Keratinocyte (primary cell): ENCODE results near the gene CDX2. TPM values are rescaled to one million over a fixed set of nuclear protein-coding genes. Genes with fewer than 3 reads are reported as not detected.

ENCODE experiments used
- DNase-seq: peaks from one replicate; pipeline ENCODE4 v3.0.0-alpha.2; 2011; ENCODE audit warnings: low read depth, missing footprints, low spot score
- FAIRE-seq: peaks from 2 replicates; lab custom pipeline; 2011; peaks lifted over from hg19 to GRCh38; lab: Jason Lieb, UNC
- H2AFZ ChIP-seq: 2 replicates; pipeline ENCODE4 v1.6.0; 2012; ENCODE audit warnings: low read length, control low read depth, inconsistent platforms; ENCODE audit not compliant: control insufficient read depth
- H3K27ac ChIP-seq: 2 replicates; pipeline ENCODE4 v1.5.1; 2011; ENCODE audit warnings: low read length; ENCODE audit not compliant: control insufficient read depth, insufficient read depth
- H3K27me3 ChIP-seq: 3 replicates; pipeline ENCODE4 v1.6.0; 2011; ENCODE audit warnings: low read length; ENCODE audit not compliant: control insufficient read depth, insufficient read depth; ENCODE audit errors: extremely low read depth
- H3K36me3 ChIP-seq, 2 experiments: 2 replicates in 1 of 2; 3 replicates in 1 of 2; pipeline ENCODE4 v1.5.1; 2011; ENCODE audit warnings: low read length in 2 of 2, mild to moderate bottlenecking in 1 of 2; ENCODE audit not compliant: control insufficient read depth in 2 of 2, insufficient read depth in 2 of 2; ENCODE audit errors: extremely low read depth in 1 of 2
- H3K4me1 ChIP-seq: 3 replicates; pipeline ENCODE4 v1.5.1; 2011; ENCODE audit warnings: low read length; ENCODE audit not compliant: control insufficient read depth, insufficient read depth; ENCODE audit errors: extremely low read depth
- H3K4me2 ChIP-seq: 3 replicates; pipeline ENCODE4 v1.6.0; 2011; ENCODE audit warnings: low read depth, low read length; ENCODE audit not compliant: control insufficient read depth, insufficient read depth; ENCODE audit errors: extremely low read depth
- H3K4me3 ChIP-seq, 3 experiments: fragments of 200-600 bp in 1 of 3; sonication (generic) in 1 of 3; 2 replicates in 2 of 3; 3 replicates in 1 of 3; pipeline ENCODE4 v1.5.1; 2011 to 2016; ENCODE audit warnings: low read length in 3 of 3, mild to moderate bottlenecking in 3 of 3, control low read depth in 2 of 3, inconsistent platforms in 1 of 3, low read depth in 1 of 3, mixed read lengths in 1 of 3, mixed run types in 1 of 3, moderate library complexity in 1 of 3; ENCODE audit not compliant: control insufficient read depth in 2 of 3, insufficient read depth in 2 of 3; ENCODE audit errors: extremely low read depth in 1 of 3
- H3K79me2 ChIP-seq: 2 replicates; pipeline ENCODE4 v1.6.0; 2012; ENCODE audit warnings: low read length; ENCODE audit not compliant: control insufficient read depth, insufficient read depth
- H3K9ac ChIP-seq: 3 replicates; pipeline ENCODE4 v1.6.0; 2011; ENCODE audit warnings: low read length; ENCODE audit not compliant: control insufficient read depth, insufficient read depth; ENCODE audit errors: extremely low read depth
- H3K9me1 ChIP-seq: 3 replicates; pipeline ENCODE4 v1.6.0; 2011; ENCODE audit warnings: low read length; ENCODE audit not compliant: control insufficient read depth, insufficient read depth; ENCODE audit errors: extremely low read depth
- H3K9me3 ChIP-seq: 2 replicates; pipeline ENCODE4 v1.5.1; 2012; ENCODE audit warnings: low read depth, low read length; ENCODE audit not compliant: control insufficient read depth
- H4K20me1 ChIP-seq: 3 replicates; pipeline ENCODE4 v1.6.0; 2011; ENCODE audit warnings: low read length; ENCODE audit not compliant: control insufficient read depth, insufficient read depth; ENCODE audit errors: extremely low read depth
- EZH2 ChIP-seq: IDR thresholded peaks from one replicate; pipeline ENCODE4 v1.6.1; 2012; ENCODE audit warnings: inconsistent platforms, mild to moderate bottlenecking, low read length, moderate library complexity
- dilution Hi-C: fragments of 300-500 bp; cut with MboI; formaldehyde crosslinking; loops from one replicate; pipeline ENCODE4 v1.7.0; 2020; ENCODE audit warnings: low sequenced_read_pairs; ENCODE audit not compliant: extremely low pct_ligation_motif_present
- polyA plus RNA-seq, 5 experiments: library from polyadenylated mRNA; depleted of rRNA in 3 of 5; stranded (reverse) in 3 of 5; stranded (forward) in 1 of 5; unstranded in 1 of 5; fragments of >200 nt; gene quantifications; 1 replicate in 1 of 5; 2 replicates in 3 of 5; 3 replicates in 1 of 5; pipeline versions ENCODE4 v1.2.1 to v1.2.3, GENCODE V29; 2011 to 2012; ENCODE audit warnings: missing spikeins in 2 of 5, low read depth in 1 of 5, low replicate concordance in 1 of 5
- TF ChIP-seq, protein P1 (sequence below), 3 experiments: IDR thresholded peaks in 1 of 3; conservative IDR thresholded peaks in 1 of 3; optimal IDR thresholded peaks in 1 of 3; 2 replicates in 2 of 3; 3 replicates in 1 of 3; pipeline versions ENCODE3 to v1.5.1; 2011; ENCODE audit warnings: low read length in 3 of 3, mild to moderate bottlenecking in 3 of 3, moderate library complexity in 2 of 3, control low read depth in 1 of 3, inconsistent platforms in 1 of 3; ENCODE audit not compliant: insufficient read depth in 2 of 3; ENCODE audit errors: extremely low read depth in 1 of 3

CDX2 gene
- polyA plus RNA-seq, 1 donor (not counting 4 experiments of a cell fraction or from before 2014, with no cell fraction given), result not detected

DNA sequence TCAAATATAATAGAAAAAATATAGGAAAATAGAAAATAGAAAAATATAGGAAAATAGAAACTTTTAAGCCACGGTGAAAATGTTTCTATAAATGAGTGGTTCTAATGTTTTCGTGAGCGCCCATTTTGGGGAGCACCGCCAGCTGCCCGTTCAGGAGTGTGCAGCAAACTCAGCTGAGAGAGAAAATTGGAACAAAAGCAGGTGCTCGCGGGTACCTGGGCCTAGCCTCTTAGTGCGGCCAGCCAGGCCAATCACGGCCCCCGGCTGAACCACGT, 49.5 kb downstream of the CDX2 start:
- dilution Hi-C loops, result no loop called here
- Histone ChIP-seq H2AFZ (no peak overlapping the region), H3K79me2 (no peaks in the 10 kb centered on the region), H3K9me3 (peaks cover 7% of the 10 kb centered on the region), H3K4me3 (peak overlapping the region in 2 of 3 experiments; percentile 16 to 51), H3K4me1 (peaks cover 2% of the 10 kb centered on the region), H3K27ac (no peak overlapping the region), H3K9ac (no peak overlapping the region), H3K27me3 (peaks cover 89% of the 10 kb centered on the region), H3K9me1 (no peaks in the 10 kb centered on the region), H4K20me1 (peaks cover 5% of the 10 kb centered on the region), H3K4me2 (peak overlapping the region; percentile 37), H3K36me3 (no peaks in the 10 kb centered on the region)
- DNase-seq (no peak), FAIRE-seq (no peak)
- TF ChIP-seq EZH2, result peak; percentile 80
- TF ChIP-seq, protein P1, sequence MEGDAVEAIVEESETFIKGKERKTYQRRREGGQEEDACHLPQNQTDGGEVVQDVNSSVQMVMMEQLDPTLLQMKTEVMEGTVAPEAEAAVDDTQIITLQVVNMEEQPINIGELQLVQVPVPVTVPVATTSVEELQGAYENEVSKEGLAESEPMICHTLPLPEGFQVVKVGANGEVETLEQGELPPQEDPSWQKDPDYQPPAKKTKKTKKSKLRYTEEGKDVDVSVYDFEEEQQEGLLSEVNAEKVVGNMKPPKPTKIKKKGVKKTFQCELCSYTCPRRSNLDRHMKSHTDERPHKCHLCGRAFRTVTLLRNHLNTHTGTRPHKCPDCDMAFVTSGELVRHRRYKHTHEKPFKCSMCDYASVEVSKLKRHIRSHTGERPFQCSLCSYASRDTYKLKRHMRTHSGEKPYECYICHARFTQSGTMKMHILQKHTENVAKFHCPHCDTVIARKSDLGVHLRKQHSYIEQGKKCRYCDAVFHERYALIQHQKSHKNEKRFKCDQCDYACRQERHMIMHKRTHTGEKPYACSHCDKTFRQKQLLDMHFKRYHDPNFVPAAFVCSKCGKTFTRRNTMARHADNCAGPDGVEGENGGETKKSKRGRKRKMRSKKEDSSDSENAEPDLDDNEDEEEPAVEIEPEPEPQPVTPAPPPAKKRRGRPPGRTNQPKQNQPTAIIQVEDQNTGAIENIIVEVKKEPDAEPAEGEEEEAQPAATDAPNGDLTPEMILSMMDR (optimal IDR thresholded peaks at IDR 0.05 in 1 of 3, IDR thresholded peaks at IDR 0.05 in 1 of 3, conservative IDR thresholded peaks at IDR 0.05 in 1 of 3; ENCODE audit: extremely low read depth in 1 of 3, insufficient read depth in 2 of 3, low read length in 3 of 3), result no peak

DNA sequence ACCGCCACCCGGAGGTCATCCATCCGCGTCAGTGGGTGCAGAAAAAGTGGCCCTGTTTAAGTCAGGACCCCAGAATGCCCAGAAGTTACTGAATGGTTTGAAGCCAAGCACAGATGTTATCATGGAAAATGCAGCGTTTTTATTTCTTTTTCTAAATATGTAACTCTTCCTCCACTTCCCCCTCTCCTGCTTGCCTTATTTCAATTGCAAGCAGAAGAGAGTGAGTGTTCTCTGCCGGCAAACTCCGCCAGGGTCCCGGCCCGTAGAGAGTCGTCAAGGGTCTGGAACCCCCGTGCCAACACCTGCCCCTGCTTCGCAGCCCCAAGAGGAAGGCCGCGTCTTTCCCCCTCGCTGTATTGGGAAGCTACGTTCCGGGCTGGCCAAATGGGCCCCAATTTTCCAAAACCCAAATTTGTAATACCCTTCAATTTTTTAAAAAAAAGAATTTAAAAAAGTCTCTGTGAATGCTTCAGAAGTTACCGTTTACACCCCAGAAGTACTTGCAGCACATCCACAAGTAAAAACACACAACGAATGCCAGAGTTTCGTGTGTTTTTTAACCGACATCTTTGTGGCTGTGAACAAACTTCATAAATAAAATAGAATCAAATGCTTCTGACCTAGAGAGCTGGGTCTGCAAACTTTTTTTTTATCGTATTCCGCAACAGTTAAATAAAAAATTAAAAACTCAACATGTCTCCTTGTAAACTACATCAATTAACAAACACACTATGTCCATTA, 50.0 kb downstream of the CDX2 start:
- dilution Hi-C loops, result no loop called here
- Histone ChIP-seq H3K79me2 (no peaks in the 10 kb centered on the region), H3K9me1 (no peaks in the 10 kb centered on the region), H3K36me3 (no peaks in the 10 kb centered on the region), H3K4me2 (no peak overlapping the region), H3K4me3 (no peak overlapping the region), H3K9ac (no peak overlapping the region), H2AFZ (no peak overlapping the region), H3K27ac (no peak overlapping the region), H4K20me1 (peaks cover 5% of the 10 kb centered on the region), H3K4me1 (peaks cover 2% of the 10 kb centered on the region), H3K27me3 (peaks cover 83% of the 10 kb centered on the region), H3K9me3 (peaks cover 7% of the 10 kb centered on the region)
- DNase-seq (no peak), FAIRE-seq (no peak)
- TF ChIP-seq, protein P1 (optimal IDR thresholded peaks at IDR 0.05 in 1 of 3, IDR thresholded peaks at IDR 0.05 in 1 of 3, conservative IDR thresholded peaks at IDR 0.05 in 1 of 3; ENCODE audit: extremely low read depth in 1 of 3, insufficient read depth in 2 of 3, low read length in 3 of 3), result no peak
- TF ChIP-seq EZH2, result no peak
